Right atrium auricular region (tissue), 2 donors: Measurements from ENCODE around the gene SCLY. TPM values are rescaled to one million over a fixed set of nuclear protein-coding genes. Genes with fewer than 3 reads are reported as not detected.
A peak's percentile ranks its signal among the peaks of the same experiment; 100 is the strongest.

ENCODE experiments used
- DNase-seq: peaks from one replicate; pipeline ENCODE4 v3.0.0-alpha.2; 2019; ENCODE audit warnings: low spot score
- H3K27ac ChIP-seq, 2 donors: fragments of 200-600 bp; sonication (generic); 1 replicate in 1 of 2; 2 replicates in 1 of 2; pipeline ENCODE4 v1.5.1; 2016 to 2019
- H3K27me3 ChIP-seq, 2 donors: fragments of 200-600 bp; sonication (generic); one replicate each; pipeline versions ENCODE4 v1.5.1 to v1.6.0; 2017 to 2019
- H3K36me3 ChIP-seq: fragments of 200-600 bp; sonication (generic); one replicate; pipeline ENCODE4 v1.5.1; 2016
- H3K4me1 ChIP-seq, 2 donors: fragments of 200-600 bp; sonication (generic); one replicate each; pipeline versions ENCODE4 v1.5.1 to v1.6.0; 2017 to 2019
- H3K4me3 ChIP-seq, 2 donors: fragments of 200-600 bp; sonication (generic); 1 replicate in 1 of 2; 2 replicates in 1 of 2; pipeline ENCODE4 v1.5.1; 2017 to 2019; ENCODE audit warnings: mild to moderate bottlenecking in 1 of 2, moderate library complexity in 1 of 2
- H3K9me3 ChIP-seq, 2 donors: fragments of 200-600 bp; sonication (generic); one replicate each; pipeline ENCODE4 v1.5.1; 2019
- CTCF ChIP-seq, 2 donors: fragments of 200-600 bp; sonication (generic); IDR thresholded peaks; one replicate each; pipeline ENCODE4 v1.5.1; 2019; ENCODE audit warnings: antibody characterized with exemption in 2 of 2
- total RNA-seq, 2 donors: library from RNA; depleted of rRNA; stranded (reverse); fragments of >200 nt; gene quantifications; one replicate each; pipeline ENCODE4 v1.1.0, GENCODE V29; 2016

Gene SCLY
- total RNA-seq, 2 donors from 2014 or later: 6.5 to 11.3 TPM

GRCh38 chr2:238125127-238125885 lies 64.5 kb downstream of the SCLY start:
- H3K9me3 ChIP-seq: no peaks in the 10 kb centered on the region
- no peaks in the 10 kb centered on the region for H3K36me3 ChIP-seq
- peaks cover 0 to 11% of the 10 kb centered on the region in 2 donors for H3K4me1 ChIP-seq
- H3K4me3 ChIP-seq: no peak overlapping the region
- TF ChIP-seq CTCF (IDR thresholded peaks at IDR 0.05): no peak
- no peak for DNase-seq
- no peaks in the 10 kb centered on the region for H3K27me3 ChIP-seq
- no peak overlapping the region for H3K27ac ChIP-seq

GRCh38 chr2:238126338-238126737 lies 65.5 kb downstream of the SCLY start:
- Histone ChIP-seq H3K4me1 (peaks cover 0 to 6% of the 10 kb centered on the region in 2 donors), H3K27me3 (no peaks in the 10 kb centered on the region), H3K9me3 (no peaks in the 10 kb centered on the region), H3K27ac (no peak overlapping the region), H3K4me3 (no peak overlapping the region), H3K36me3 (no peaks in the 10 kb centered on the region)
- no peak for DNase-seq
- TF ChIP-seq CTCF (IDR thresholded peaks at IDR 0.05): no peak

GRCh38 chr2:238126775-238127164 lies 66.0 kb downstream of the SCLY start:
- Histone ChIP-seq H3K27ac (no peak overlapping the region), H3K36me3 (no peaks in the 10 kb centered on the region), H3K4me3 (no peak overlapping the region), H3K27me3 (no peaks in the 10 kb centered on the region), H3K4me1 (peaks cover 0 to 6% of the 10 kb centered on the region in 2 donors), H3K9me3 (no peaks in the 10 kb centered on the region)
- TF ChIP-seq CTCF (IDR thresholded peaks at IDR 0.05): no peak
- DNase-seq: no peak

GRCh38 chr2:238127165-238128060 lies 66.6 kb downstream of the SCLY start:
- Histone ChIP-seq H3K27me3 (no peaks in the 10 kb centered on the region), H3K36me3 (no peaks in the 10 kb centered on the region), H3K9me3 (no peaks in the 10 kb centered on the region), H3K4me3 (no peak overlapping the region), H3K27ac (no peak overlapping the region), H3K4me1 (peaks cover 0 to 6% of the 10 kb centered on the region in 2 donors)
- DNase-seq: no peak
- TF ChIP-seq CTCF (IDR thresholded peaks at IDR 0.05): peak in 1 of 2 donors; percentile 31

- no peak overlapping the region for H3K4me3 ChIP-seq
- no peak overlapping the region for H3K27ac ChIP-seq
- no peak for DNase-seq
- no peaks in the 10 kb centered on the region for H3K27me3 ChIP-seq
- H3K36me3 ChIP-seq: no peaks in the 10 kb centered on the region
- TF ChIP-seq CTCF (IDR thresholded peaks at IDR 0.05): no peak
- H3K4me1 ChIP-seq: peaks cover 0 to 6% of the 10 kb centered on the region in 2 donors
- H3K9me3 ChIP-seq: no peaks in the 10 kb centered on the region
Observed at GRCh38 chr2:238128061-238128440, 67.2 kb downstream of the SCLY start.
